ENCODE measurements around the gene BBX. TPM values are rescaled to one million over a fixed set of nuclear protein-coding genes. Genes with fewer than 3 reads are reported as not detected.

BBX gene
- total RNA-seq, 4 donors from 2014 or later: 24.2 to 68.7 (median 38.0) TPM

DNA sequence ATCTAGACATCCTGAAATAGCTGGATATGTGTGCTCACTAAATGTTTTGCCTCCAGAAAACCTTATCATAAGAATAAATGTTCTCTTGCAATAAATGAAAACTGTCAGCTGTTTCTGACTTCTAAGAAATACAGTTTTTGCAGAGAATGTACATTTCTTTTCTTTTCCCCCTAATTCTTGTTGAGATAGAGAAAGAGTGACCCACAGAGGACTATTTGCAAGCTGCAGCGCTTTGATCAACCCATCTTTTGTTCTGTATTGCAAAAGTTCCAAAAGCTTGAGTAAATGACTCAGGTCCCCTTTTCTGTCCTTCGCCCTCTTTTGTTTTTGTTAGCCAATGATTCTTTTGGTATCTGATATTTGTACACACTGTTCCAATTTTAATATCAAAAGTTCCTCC, 141.9 kb downstream of the BBX start:
- Histone ChIP-seq H3K4me1 (peaks cover 10% of the 10 kb centered on the region), H3K9me3 (no peaks in the 10 kb centered on the region), H3K27me3 (no peaks in the 10 kb centered on the region), H3K36me3 (no peaks in the 10 kb centered on the region), H3K4me3 (no peak overlapping the region), H3K27ac (no peak overlapping the region)
- no peak for TF ChIP-seq POLR2A (IDR thresholded peaks at IDR 0.05)
- TF ChIP-seq, protein P1, sequence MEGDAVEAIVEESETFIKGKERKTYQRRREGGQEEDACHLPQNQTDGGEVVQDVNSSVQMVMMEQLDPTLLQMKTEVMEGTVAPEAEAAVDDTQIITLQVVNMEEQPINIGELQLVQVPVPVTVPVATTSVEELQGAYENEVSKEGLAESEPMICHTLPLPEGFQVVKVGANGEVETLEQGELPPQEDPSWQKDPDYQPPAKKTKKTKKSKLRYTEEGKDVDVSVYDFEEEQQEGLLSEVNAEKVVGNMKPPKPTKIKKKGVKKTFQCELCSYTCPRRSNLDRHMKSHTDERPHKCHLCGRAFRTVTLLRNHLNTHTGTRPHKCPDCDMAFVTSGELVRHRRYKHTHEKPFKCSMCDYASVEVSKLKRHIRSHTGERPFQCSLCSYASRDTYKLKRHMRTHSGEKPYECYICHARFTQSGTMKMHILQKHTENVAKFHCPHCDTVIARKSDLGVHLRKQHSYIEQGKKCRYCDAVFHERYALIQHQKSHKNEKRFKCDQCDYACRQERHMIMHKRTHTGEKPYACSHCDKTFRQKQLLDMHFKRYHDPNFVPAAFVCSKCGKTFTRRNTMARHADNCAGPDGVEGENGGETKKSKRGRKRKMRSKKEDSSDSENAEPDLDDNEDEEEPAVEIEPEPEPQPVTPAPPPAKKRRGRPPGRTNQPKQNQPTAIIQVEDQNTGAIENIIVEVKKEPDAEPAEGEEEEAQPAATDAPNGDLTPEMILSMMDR (IDR thresholded peaks at IDR 0.05): no peak
- TF ChIP-seq EP300 (IDR thresholded peaks at IDR 0.05): no peak
- TF ChIP-seq POLR2AphosphoS5 (IDR thresholded peaks at IDR 0.05): no peak
- WGBS: 96% methylated on average over 2 of the region's 2 CpGs
- no peak for DNase-seq (ENCODE audit: low spot score in 2 of 2)

- Histone ChIP-seq H3K27ac (no peak overlapping the region), H3K36me3 (no peaks in the 10 kb centered on the region), H3K27me3 (no peaks in the 10 kb centered on the region), H3K4me3 (no peak overlapping the region), H3K4me1 (peaks cover 10% of the 10 kb centered on the region), H3K9me3 (no peaks in the 10 kb centered on the region)
- WGBS: 93% methylated on average over 4 of the region's 4 CpGs
- no peak for DNase-seq (ENCODE audit: low spot score in 2 of 2)
- TF ChIP-seq POLR2AphosphoS5 (IDR thresholded peaks at IDR 0.05) (no peak), POLR2A (IDR thresholded peaks at IDR 0.05) (no peak), EP300 (IDR thresholded peaks at IDR 0.05) (no peak)
- TF ChIP-seq, protein P1 (IDR thresholded peaks at IDR 0.05): no peak
Observed at GRCh38 chr3:107665351-107665750, 142.6 kb downstream of the BBX start.

GRCh38 chr3:107666853-107667252, 144.1 kb downstream of the BBX start:
- Histone ChIP-seq H3K27ac (no peak overlapping the region), H3K4me1 (peaks cover under 1% of the 10 kb centered on the region), H3K27me3 (no peaks in the 10 kb centered on the region), H3K9me3 (no peaks in the 10 kb centered on the region), H3K4me3 (no peak overlapping the region), H3K36me3 (no peaks in the 10 kb centered on the region)
- DNase-seq (ENCODE audit: low spot score in 2 of 2): no peak
- 86% methylated on average over 2 of the region's 2 CpGs for WGBS
- TF ChIP-seq, protein P1 (IDR thresholded peaks at IDR 0.05): no peak
- TF ChIP-seq EP300 (IDR thresholded peaks at IDR 0.05) (no peak), POLR2AphosphoS5 (IDR thresholded peaks at IDR 0.05) (no peak), POLR2A (IDR thresholded peaks at IDR 0.05) (no peak)

DNA sequence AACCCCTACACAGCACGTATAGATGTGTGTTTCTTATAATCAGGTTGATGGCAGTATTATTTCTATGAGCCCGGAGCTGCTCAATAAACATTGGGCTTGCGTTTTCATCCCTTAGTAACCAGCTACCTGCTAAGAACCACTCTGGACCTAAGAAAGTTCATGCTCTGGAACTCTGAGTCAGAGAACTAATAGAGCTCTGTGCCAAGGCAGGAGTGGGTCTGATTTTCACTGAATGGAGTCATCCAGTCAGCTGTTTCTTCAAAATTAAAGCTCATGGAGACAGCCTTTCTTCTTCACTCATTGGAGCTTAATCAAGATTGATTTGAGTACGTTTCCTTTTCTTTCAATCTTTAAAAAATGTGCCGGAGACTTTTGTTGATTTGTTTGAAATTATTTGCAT, 145.7 kb downstream of the BBX start:
- 88% methylated on average over 5 of the region's 5 CpGs for WGBS

DNA sequence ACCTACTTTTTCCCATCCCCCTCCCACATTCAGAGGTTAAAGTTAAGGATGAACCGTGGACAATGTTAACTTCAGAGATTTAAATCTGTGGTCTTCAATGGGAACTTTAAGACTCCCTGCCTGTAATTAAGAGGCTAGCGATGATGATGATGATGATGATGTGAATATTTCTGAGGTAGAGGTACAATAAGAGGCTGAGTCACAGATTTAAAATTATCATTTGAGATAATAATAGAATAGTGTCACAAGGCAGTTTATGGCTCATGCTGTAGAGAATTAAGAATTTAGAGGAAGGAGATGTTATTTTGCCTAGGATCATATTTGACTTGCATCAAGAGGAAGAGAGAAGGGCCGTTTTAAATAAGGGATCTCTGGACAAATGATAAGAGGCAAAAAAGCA, 146.2 kb downstream of the BBX start:
- Histone ChIP-seq H3K4me1 (no peaks in the 10 kb centered on the region), H3K4me3 (no peak overlapping the region), H3K36me3 (no peaks in the 10 kb centered on the region), H3K27me3 (no peaks in the 10 kb centered on the region), H3K9me3 (no peaks in the 10 kb centered on the region), H3K27ac (no peak overlapping the region)
- DNase-seq (ENCODE audit: low spot score in 2 of 2): no peak
- WGBS: 93% methylated on average over 3 of the region's 3 CpGs
- TF ChIP-seq EP300 (IDR thresholded peaks at IDR 0.05) (no peak), POLR2AphosphoS5 (IDR thresholded peaks at IDR 0.05) (no peak), POLR2A (IDR thresholded peaks at IDR 0.05) (no peak)
- TF ChIP-seq, protein P1 (IDR thresholded peaks at IDR 0.05): no peak

More for the DNA sequence above, 145.7 kb downstream of the BBX start:
- Histone ChIP-seq H3K9me3 (no peaks in the 10 kb centered on the region), H3K4me3 (no peak overlapping the region), H3K27ac (no peak overlapping the region), H3K27me3 (no peaks in the 10 kb centered on the region), H3K4me1 (no peaks in the 10 kb centered on the region), H3K36me3 (no peaks in the 10 kb centered on the region)
- TF ChIP-seq, protein P1 (IDR thresholded peaks at IDR 0.05): no peak
- TF ChIP-seq POLR2A (IDR thresholded peaks at IDR 0.05) (no peak), EP300 (IDR thresholded peaks at IDR 0.05) (no peak), POLR2AphosphoS5 (IDR thresholded peaks at IDR 0.05) (no peak)
- no peak for DNase-seq (ENCODE audit: low spot score in 2 of 2)
